ENCODE results near the gene CKM. TPM values are rescaled to one million over a fixed set of nuclear protein-coding genes. Genes with fewer than 3 reads are reported as not detected.

CKM gene
- total RNA-seq, 2 donors from 2014 or later, result 0.85 to 3.0 TPM

DNA sequence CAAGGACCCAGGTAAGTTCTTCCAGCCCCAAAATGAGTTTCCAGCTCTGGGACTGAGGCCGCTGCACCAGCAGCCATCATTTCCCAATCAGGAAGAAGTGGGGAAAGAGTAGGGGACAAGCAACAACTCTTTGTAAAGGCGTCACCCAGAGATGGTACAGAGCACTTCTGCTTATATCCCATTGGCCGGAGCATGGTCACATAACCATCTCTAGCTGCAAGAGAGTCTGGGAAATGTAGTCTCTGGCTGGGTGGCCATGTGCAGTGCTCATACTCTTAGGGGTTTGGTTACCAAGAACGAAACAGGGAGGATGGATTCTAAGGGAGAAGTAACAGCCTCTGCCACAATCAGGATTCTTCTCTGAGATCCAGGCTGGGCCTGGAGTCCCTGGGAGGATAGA lies 26.3 kb downstream of the CKM start:
- no peak overlapping the region for H3K4me3 ChIP-seq
- DNase-seq (ENCODE audit: low spot score), result no peak
- H3K4me1 ChIP-seq (ENCODE audit: control insufficient read depth in 1 of 2, low read depth in 2 of 2), result peaks cover 5 to 12% of the 10 kb centered on the region in 2 donors
- H3K36me3 ChIP-seq, result peaks cover 14% of the 10 kb centered on the region
- peaks cover 3% of the 10 kb centered on the region for H3K9me3 ChIP-seq
- TF ChIP-seq, protein P1, sequence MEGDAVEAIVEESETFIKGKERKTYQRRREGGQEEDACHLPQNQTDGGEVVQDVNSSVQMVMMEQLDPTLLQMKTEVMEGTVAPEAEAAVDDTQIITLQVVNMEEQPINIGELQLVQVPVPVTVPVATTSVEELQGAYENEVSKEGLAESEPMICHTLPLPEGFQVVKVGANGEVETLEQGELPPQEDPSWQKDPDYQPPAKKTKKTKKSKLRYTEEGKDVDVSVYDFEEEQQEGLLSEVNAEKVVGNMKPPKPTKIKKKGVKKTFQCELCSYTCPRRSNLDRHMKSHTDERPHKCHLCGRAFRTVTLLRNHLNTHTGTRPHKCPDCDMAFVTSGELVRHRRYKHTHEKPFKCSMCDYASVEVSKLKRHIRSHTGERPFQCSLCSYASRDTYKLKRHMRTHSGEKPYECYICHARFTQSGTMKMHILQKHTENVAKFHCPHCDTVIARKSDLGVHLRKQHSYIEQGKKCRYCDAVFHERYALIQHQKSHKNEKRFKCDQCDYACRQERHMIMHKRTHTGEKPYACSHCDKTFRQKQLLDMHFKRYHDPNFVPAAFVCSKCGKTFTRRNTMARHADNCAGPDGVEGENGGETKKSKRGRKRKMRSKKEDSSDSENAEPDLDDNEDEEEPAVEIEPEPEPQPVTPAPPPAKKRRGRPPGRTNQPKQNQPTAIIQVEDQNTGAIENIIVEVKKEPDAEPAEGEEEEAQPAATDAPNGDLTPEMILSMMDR (IDR thresholded peaks at IDR 0.05), result no peak
- no peak for ATAC-seq (ENCODE audit: insufficient number of reproducible peaks, low FRiP score, low read depth)
- no peaks in the 10 kb centered on the region for H3K27me3 ChIP-seq (replicated peaks; ENCODE audit: insufficient read depth)
- no peak overlapping the region for H3K27ac ChIP-seq

- no peak overlapping the region for H3K4me3 ChIP-seq
- TF ChIP-seq, protein P1 (IDR thresholded peaks at IDR 0.05), result no peak
- DNase-seq (ENCODE audit: low spot score), result no peak
- no peak for ATAC-seq (ENCODE audit: insufficient number of reproducible peaks, low FRiP score, low read depth)
- no peaks in the 10 kb centered on the region for H3K27me3 ChIP-seq (replicated peaks; ENCODE audit: insufficient read depth)
- no peak overlapping the region for H3K27ac ChIP-seq
- peaks cover 18% of the 10 kb centered on the region for H3K36me3 ChIP-seq
- peaks cover 5 to 12% of the 10 kb centered on the region in 2 donors for H3K4me1 ChIP-seq (ENCODE audit: control insufficient read depth in 1 of 2, low read depth in 2 of 2)
- peaks cover 3% of the 10 kb centered on the region for H3K9me3 ChIP-seq
Measured at GRCh38 chr19:45295873-45296272, 26.8 kb downstream of the CKM start.

DNA sequence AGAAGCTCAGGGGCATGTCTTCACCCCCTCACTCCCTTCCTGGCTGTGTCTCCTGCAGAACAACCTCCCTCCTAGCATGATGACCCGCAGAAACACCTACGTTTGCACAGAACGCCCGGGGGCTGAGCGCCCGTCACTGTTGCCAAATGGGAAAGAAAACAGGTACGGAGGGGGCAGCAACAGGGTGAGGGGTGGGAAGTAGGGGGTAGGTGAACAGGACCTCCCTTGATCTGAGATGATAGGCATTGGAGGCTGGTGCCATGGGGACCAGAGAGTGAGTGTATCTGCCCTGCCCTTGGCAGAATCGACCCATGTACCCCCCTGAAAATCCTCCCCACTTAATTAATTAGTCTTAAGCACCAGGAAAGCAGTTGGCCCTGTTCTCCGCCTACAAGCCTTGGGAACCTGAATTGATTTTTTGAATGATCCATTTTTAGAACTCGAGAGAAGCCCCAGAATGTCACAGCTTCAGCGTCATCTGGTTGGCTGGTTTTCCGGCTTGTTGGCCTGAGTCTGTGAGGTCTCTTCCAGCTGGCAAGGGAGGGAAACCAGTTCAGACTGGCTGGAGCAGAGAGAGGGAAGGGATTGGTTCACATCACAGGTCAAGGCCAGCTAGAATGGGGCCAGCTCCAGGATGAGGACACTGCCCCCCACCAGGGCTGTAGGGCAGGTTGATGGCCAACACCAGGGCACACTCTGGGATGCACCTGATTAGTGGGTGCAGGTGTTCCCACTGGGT lies 28.2 kb downstream of the CKM start:
- H3K4me1 ChIP-seq (ENCODE audit: control insufficient read depth in 1 of 2, low read depth in 2 of 2), result peaks cover 5 to 12% of the 10 kb centered on the region in 2 donors
- no peak overlapping the region for H3K4me3 ChIP-seq
- H3K9me3 ChIP-seq, result peaks cover 3% of the 10 kb centered on the region
- no peak for ATAC-seq (ENCODE audit: insufficient number of reproducible peaks, low FRiP score, low read depth)
- DNase-seq (ENCODE audit: low spot score), result no peak
- TF ChIP-seq, protein P1 (IDR thresholded peaks at IDR 0.05), result no peak
- no peak overlapping the region for H3K27ac ChIP-seq
- H3K27me3 ChIP-seq (replicated peaks; ENCODE audit: insufficient read depth), result no peaks in the 10 kb centered on the region
- H3K36me3 ChIP-seq, result peaks cover 18% of the 10 kb centered on the region

GRCh38 chr19:45293682-45294081 lies 29.0 kb downstream of the CKM start:
- ATAC-seq (ENCODE audit: insufficient number of reproducible peaks, low FRiP score, low read depth), result no peak

GRCh38 chr19:45291834-45292233 lies 30.8 kb downstream of the CKM start:
- DNase-seq (ENCODE audit: low spot score) (no peak), ATAC-seq (ENCODE audit: insufficient number of reproducible peaks, low FRiP score, low read depth) (no peak)
- Histone ChIP-seq H3K9me3 (peaks cover 3% of the 10 kb centered on the region), H3K27ac (no peak overlapping the region), H3K27me3 (replicated peaks; ENCODE audit: insufficient read depth) (no peaks in the 10 kb centered on the region), H3K4me1 (ENCODE audit: control insufficient read depth in 1 of 2, low read depth in 2 of 2) (peaks cover 5 to 12% of the 10 kb centered on the region in 2 donors), H3K36me3 (peaks cover 19% of the 10 kb centered on the region), H3K4me3 (no peak overlapping the region)
- TF ChIP-seq, protein P1 (IDR thresholded peaks at IDR 0.05), result no peak

More at GRCh38 chr19:45293682-45294081, 29.0 kb downstream of the CKM start:
- H3K4me3 ChIP-seq, result no peak overlapping the region
- H3K27me3 ChIP-seq (replicated peaks; ENCODE audit: insufficient read depth), result no peaks in the 10 kb centered on the region
- H3K9me3 ChIP-seq, result peaks cover 3% of the 10 kb centered on the region
- peaks cover 5 to 12% of the 10 kb centered on the region in 2 donors for H3K4me1 ChIP-seq (ENCODE audit: control insufficient read depth in 1 of 2, low read depth in 2 of 2)
- H3K27ac ChIP-seq, result no peak overlapping the region
- H3K36me3 ChIP-seq, result peaks cover 14% of the 10 kb centered on the region
- no peak for DNase-seq (ENCODE audit: low spot score)
- TF ChIP-seq, protein P1 (IDR thresholded peaks at IDR 0.05), result no peak
